OCI-LY3 (cell line): Measurements from ENCODE around the gene NAMPT.

ENCODE experiments used
- EZH2phosphoT487 ChIP-seq: fragments of 200-600 bp; shearing (Covaris generic); IDR thresholded peaks from 2 replicates; pipeline ENCODE4 v1.6.1; 2018; ENCODE audit warnings: antibody characterized with exemption, mixed run types, low read depth
- TF ChIP-seq, protein P1 (sequence below): fragments of 200-600, 300-600 bp; sonication (generic); IDR thresholded peaks from 2 replicates; pipeline ENCODE4 v1.5.1; 2014; ENCODE audit warnings: antibody characterized with exemption, low read length, low read depth

DNA sequence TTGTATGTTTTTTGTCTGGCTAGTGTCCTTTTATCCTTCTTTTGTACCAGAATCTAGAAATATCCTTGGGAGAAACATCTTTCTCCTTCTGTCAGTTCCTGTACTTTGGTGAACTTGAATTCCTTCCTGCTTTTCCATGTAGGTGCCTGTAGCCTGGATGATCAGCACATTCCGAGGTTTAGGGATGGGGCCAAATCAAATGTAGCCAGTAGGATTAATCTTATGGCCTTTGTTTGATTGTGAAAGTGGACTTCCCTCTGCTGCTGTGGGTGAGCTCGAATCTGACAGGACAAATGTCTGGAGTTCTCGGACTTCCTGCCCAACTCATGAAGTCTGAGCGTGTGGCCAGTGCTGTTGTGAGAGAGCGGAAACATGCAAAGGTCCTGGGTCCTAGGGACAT, 33.2 kb upstream of the NAMPT start:
- TF ChIP-seq, protein P1, sequence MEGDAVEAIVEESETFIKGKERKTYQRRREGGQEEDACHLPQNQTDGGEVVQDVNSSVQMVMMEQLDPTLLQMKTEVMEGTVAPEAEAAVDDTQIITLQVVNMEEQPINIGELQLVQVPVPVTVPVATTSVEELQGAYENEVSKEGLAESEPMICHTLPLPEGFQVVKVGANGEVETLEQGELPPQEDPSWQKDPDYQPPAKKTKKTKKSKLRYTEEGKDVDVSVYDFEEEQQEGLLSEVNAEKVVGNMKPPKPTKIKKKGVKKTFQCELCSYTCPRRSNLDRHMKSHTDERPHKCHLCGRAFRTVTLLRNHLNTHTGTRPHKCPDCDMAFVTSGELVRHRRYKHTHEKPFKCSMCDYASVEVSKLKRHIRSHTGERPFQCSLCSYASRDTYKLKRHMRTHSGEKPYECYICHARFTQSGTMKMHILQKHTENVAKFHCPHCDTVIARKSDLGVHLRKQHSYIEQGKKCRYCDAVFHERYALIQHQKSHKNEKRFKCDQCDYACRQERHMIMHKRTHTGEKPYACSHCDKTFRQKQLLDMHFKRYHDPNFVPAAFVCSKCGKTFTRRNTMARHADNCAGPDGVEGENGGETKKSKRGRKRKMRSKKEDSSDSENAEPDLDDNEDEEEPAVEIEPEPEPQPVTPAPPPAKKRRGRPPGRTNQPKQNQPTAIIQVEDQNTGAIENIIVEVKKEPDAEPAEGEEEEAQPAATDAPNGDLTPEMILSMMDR = no peak
- no peak for TF ChIP-seq EZH2phosphoT487
